ENCODE results near the gene IL20RA. TPM values are rescaled to one million over a fixed set of nuclear protein-coding genes. Genes with fewer than 3 reads are reported as not detected.

Gene IL20RA
- total RNA-seq, 1 donor from 2014 or later = 10.9 TPM

- Histone ChIP-seq H3K36me3 (no peaks in the 10 kb centered on the region), H3K4me3 (peak overlapping the region; percentile 37), H3K4me1 (peaks cover 9% of the 10 kb centered on the region), H3K27ac (no peak overlapping the region), H3K9me3 (no peaks in the 10 kb centered on the region), H3K27me3 (ENCODE audit: low read depth) (peaks cover 48% of the 10 kb centered on the region)
- DNase-seq (no peak), ATAC-seq (peak; percentile 35 to 44)
- intact Hi-C loops (cut with DNase I) = no loop called here
- no peak for TF ChIP-seq CTCF (IDR thresholded peaks at IDR 0.05)
Measured at GRCh38 chr6:136989571-136990241, 55.1 kb downstream of the IL20RA start.

GRCh38 chr6:136987526-136987925 is 57.2 kb downstream of the IL20RA start:
- H3K27me3 ChIP-seq (ENCODE audit: low read depth) = peaks cover 32% of the 10 kb centered on the region

GRCh38 chr6:136985502-136985901 is 59.3 kb downstream of the IL20RA start:
- H3K27me3 ChIP-seq (ENCODE audit: low read depth) = peaks cover 20% of the 10 kb centered on the region
- H3K4me3 ChIP-seq = no peak overlapping the region
- H3K27ac ChIP-seq = no peak overlapping the region
- intact Hi-C loops (cut with DNase I) = no loop called here
- peaks cover 9% of the 10 kb centered on the region for H3K4me1 ChIP-seq
- no peaks in the 10 kb centered on the region for H3K36me3 ChIP-seq
- DNase-seq (no peak), ATAC-seq (no peak)
- no peak for TF ChIP-seq CTCF (IDR thresholded peaks at IDR 0.05)
- H3K9me3 ChIP-seq = no peaks in the 10 kb centered on the region

More at GRCh38 chr6:136987526-136987925, 57.2 kb downstream of the IL20RA start:
- no peak for TF ChIP-seq CTCF (IDR thresholded peaks at IDR 0.05)
- ATAC-seq = no peak
- Histone ChIP-seq H3K4me3 (no peak overlapping the region), H3K27ac (no peak overlapping the region), H3K4me1 (peaks cover 9% of the 10 kb centered on the region), H3K9me3 (no peaks in the 10 kb centered on the region), H3K36me3 (no peaks in the 10 kb centered on the region)
- intact Hi-C loops (cut with DNase I) = no loop called here
- no peak for DNase-seq

GRCh38 chr6:136984578-136984977 is 60.2 kb downstream of the IL20RA start:
- H3K36me3 ChIP-seq = no peaks in the 10 kb centered on the region
- peaks cover 2% of the 10 kb centered on the region for H3K4me1 ChIP-seq
- no peak for DNase-seq
- no peak for ATAC-seq
- H3K4me3 ChIP-seq = no peak overlapping the region
- intact Hi-C loops (cut with DNase I) = no loop called here
- no peak overlapping the region for H3K27ac ChIP-seq
- H3K9me3 ChIP-seq = no peaks in the 10 kb centered on the region
- H3K27me3 ChIP-seq (ENCODE audit: low read depth) = peaks cover 15% of the 10 kb centered on the region
- TF ChIP-seq CTCF (IDR thresholded peaks at IDR 0.05) = no peak

- DNase-seq = no peak
- Histone ChIP-seq H3K4me1 (no peaks in the 10 kb centered on the region), H3K9me3 (no peaks in the 10 kb centered on the region), H3K27me3 (ENCODE audit: low read depth) (peaks cover 13% of the 10 kb centered on the region), H3K27ac (no peak overlapping the region), H3K4me3 (no peak overlapping the region), H3K36me3 (no peaks in the 10 kb centered on the region)
- no peak for ATAC-seq
- no peak for TF ChIP-seq CTCF (IDR thresholded peaks at IDR 0.05)
- intact Hi-C loops (cut with DNase I) = no loop called here
Measured at GRCh38 chr6:136983687-136984086, 61.1 kb downstream of the IL20RA start.
